Smooth muscle cell (in vitro differentiated cells): ENCODE data around the gene TMEM97. TPM values are rescaled to one million over a fixed set of nuclear protein-coding genes. Genes with fewer than 3 reads are reported as not detected.

Source experiments
- DNase-seq: peaks from one replicate; lab custom pipeline; 2025; ENCODE audit not compliant: unreplicated experiment; lab: John Stamatoyannopoulos, UW
- H2AFZ ChIP-seq: fragments of 200-600 bp; sonication (generic); 2 replicates; pipeline ENCODE4 v1.6.0; 2016; ENCODE audit warnings: antibody characterized with exemption, low read depth, mild to moderate bottlenecking
- H3F3A ChIP-seq: fragments of 200-600 bp; sonication (generic); 2 replicates; pipeline ENCODE4 v1.6.0; 2017; ENCODE audit warnings: antibody characterized with exemption, low read depth
- H3K27ac ChIP-seq: fragments of 200-600 bp; sonication (generic); 2 replicates; pipeline ENCODE4 v1.5.1; 2016; ENCODE audit warnings: low read depth, mild to moderate bottlenecking
- H3K27me3 ChIP-seq: fragments of 200-600 bp; sonication (generic); 2 replicates; pipeline ENCODE4 v1.6.1; 2016; ENCODE audit warnings: low read depth, mild to moderate bottlenecking
- H3K36me3 ChIP-seq: fragments of 200-600 bp; sonication (generic); 2 replicates; pipeline ENCODE4 v1.5.1; 2016; ENCODE audit warnings: low read depth
- H3K4me1 ChIP-seq: fragments of 200-600 bp; sonication (generic); 2 replicates; pipeline ENCODE4 v1.5.1; 2016; ENCODE audit warnings: low read depth
- H3K4me2 ChIP-seq: fragments of 200-600 bp; sonication (generic); 2 replicates; pipeline ENCODE4 v1.6.0; 2016; ENCODE audit warnings: mild to moderate bottlenecking
- H3K4me3 ChIP-seq: fragments of 200-600 bp; sonication (generic); 2 replicates; pipeline ENCODE4 v1.5.1; 2016; ENCODE audit warnings: mild to moderate bottlenecking
- H3K79me2 ChIP-seq: fragments of 200-600 bp; sonication (generic); 2 replicates; pipeline ENCODE4 v1.6.0; 2016; ENCODE audit warnings: low read depth, mild to moderate bottlenecking
- H3K9ac ChIP-seq: fragments of 200-600 bp; sonication (generic); 2 replicates; pipeline ENCODE4 v1.6.0; 2016; ENCODE audit warnings: low read depth
- H3K9me3 ChIP-seq: fragments of 200-600 bp; sonication (generic); replicated peaks from 2 replicates; pipeline ENCODE4 v1.5.1; 2016; ENCODE audit warnings: low read depth
- H4K20me1 ChIP-seq: fragments of 200-600 bp; sonication (generic); 2 replicates; pipeline ENCODE4 v1.6.0; 2016; ENCODE audit warnings: low read depth
- WGBS: methylation state at CpG from one replicate; pipeline ENCODE4 v1.1.7; 2016; ENCODE audit warnings: low lambda C conversion rate; 5-methylcytosine and 5-hydroxymethylcytosine counted together
- polyA plus RNA-seq: library from polyadenylated mRNA; unstranded; fragments of >200 nt; fragmentation: Nextera tagmentation; extraction: Ambion mirVana; gene quantifications from 2 replicates; pipeline ENCODE4 v1.2.1, GENCODE V29; 2016
- total RNA-seq: library from RNA; depleted of rRNA; stranded (reverse); fragments of >200 nt; gene quantifications from 2 replicates; pipeline ENCODE4 v1.2.3, GENCODE V29; 2014
- TF ChIP-seq, protein P1 (sequence below): fragments of 200-600 bp; sonication (generic); IDR thresholded peaks from 2 replicates; pipeline ENCODE4 v1.5.1; 2017; ENCODE audit warnings: borderline replicate concordance, mild to moderate bottlenecking, antibody characterized with exemption; ENCODE audit not compliant: insufficient read depth, poor library complexity, severe bottlenecking

Gene TMEM97
- total and polyA plus RNA-seq, 2 experiments from 2014 or later = 12.1 to 17.2 TPM

- Histone ChIP-seq H3K27me3 (no peaks in the 10 kb centered on the region), H3K79me2 (no peaks in the 10 kb centered on the region), H3K9ac (no peak overlapping the region), H3K9me3 (no peaks in the 10 kb centered on the region), H3K4me3 (no peak overlapping the region), H4K20me1 (no peaks in the 10 kb centered on the region), H3K4me2 (no peak overlapping the region), H2AFZ (no peak overlapping the region), H3K27ac (no peak overlapping the region), H3F3A (no peaks in the 10 kb centered on the region), H3K36me3 (no peaks in the 10 kb centered on the region), H3K4me1 (no peaks in the 10 kb centered on the region)
- no peak for DNase-seq
- WGBS = 97% methylated on average over 6 of the region's 6 CpGs
- TF ChIP-seq, protein P1, sequence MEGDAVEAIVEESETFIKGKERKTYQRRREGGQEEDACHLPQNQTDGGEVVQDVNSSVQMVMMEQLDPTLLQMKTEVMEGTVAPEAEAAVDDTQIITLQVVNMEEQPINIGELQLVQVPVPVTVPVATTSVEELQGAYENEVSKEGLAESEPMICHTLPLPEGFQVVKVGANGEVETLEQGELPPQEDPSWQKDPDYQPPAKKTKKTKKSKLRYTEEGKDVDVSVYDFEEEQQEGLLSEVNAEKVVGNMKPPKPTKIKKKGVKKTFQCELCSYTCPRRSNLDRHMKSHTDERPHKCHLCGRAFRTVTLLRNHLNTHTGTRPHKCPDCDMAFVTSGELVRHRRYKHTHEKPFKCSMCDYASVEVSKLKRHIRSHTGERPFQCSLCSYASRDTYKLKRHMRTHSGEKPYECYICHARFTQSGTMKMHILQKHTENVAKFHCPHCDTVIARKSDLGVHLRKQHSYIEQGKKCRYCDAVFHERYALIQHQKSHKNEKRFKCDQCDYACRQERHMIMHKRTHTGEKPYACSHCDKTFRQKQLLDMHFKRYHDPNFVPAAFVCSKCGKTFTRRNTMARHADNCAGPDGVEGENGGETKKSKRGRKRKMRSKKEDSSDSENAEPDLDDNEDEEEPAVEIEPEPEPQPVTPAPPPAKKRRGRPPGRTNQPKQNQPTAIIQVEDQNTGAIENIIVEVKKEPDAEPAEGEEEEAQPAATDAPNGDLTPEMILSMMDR = no peak
Observed at GRCh38 chr17:28293994-28294393, 25.0 kb upstream of the TMEM97 start.

DNA sequence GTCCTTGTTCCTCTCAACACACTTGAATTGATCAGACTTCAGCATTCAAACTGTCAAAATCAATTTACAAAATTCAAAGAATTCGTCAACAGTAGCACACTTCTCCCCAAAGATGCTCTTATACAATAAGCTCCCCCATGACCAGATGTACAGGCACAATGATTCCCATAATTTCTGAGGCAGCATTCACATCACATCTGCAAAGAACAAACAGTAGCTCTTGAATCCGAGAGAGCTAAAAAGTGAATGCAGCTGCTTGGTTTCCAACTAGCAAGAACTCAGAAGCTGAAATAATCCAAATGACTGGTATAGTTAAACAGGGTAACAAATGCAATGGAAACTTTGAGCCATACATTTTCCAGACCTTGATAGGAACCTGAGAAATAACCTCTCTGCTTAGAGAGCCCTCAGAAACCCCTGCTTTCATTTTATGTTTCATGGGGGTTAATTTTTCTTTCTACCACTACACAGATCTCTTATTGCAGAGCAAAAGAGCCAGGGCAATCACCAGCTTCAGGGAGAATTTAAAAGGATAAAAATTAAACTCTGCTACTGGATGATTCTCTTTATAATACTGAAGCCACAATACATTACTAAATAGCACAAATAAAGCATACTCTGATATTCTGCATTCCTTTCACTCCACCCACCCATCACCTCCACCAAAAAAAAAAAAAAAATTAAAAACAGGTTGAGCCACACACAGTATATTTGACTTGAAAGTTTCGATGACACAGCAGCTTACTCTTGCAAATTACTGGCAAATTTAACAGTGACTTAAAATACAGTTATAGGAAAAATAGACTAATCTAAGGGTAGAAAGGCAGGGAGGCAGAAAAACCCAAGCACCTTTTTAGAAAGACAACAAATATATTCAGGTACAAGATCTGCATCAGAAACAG is 23.1 kb upstream of the TMEM97 start:
- Histone ChIP-seq H4K20me1 (no peaks in the 10 kb centered on the region), H3K27me3 (no peaks in the 10 kb centered on the region), H3K4me1 (no peaks in the 10 kb centered on the region), H3K4me3 (no peak overlapping the region), H3K79me2 (no peaks in the 10 kb centered on the region), H3K27ac (no peak overlapping the region), H3F3A (no peaks in the 10 kb centered on the region), H3K36me3 (no peaks in the 10 kb centered on the region), H2AFZ (no peak overlapping the region), H3K9ac (no peak overlapping the region), H3K4me2 (no peak overlapping the region), H3K9me3 (no peaks in the 10 kb centered on the region)
- TF ChIP-seq, protein P1 = no peak
- DNase-seq = no peak
- 78% methylated on average over 3 of the region's 3 CpGs for whole genome bisulfite sequencing

DNA sequence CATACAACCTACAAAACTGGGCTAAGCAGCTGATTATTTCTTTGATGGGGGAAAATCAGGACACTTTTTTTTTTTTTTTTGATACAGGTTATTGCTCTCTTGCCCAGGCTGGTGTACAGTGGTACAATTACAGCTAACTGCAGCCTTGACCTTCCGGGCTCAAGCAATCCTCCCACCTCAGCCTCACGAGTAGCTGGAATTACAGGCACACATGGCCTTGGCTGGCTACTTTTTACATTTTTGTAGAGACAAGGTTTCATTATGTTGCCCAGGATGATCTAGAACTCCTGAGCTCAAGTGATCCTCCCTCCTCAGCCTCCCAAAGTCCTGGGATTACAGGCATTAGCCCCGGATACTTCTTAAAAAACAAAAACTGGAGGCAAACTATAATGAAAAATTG is 20.6 kb upstream of the TMEM97 start:
- Histone ChIP-seq H3K4me1 (no peaks in the 10 kb centered on the region), H3K27ac (no peak overlapping the region), H3K4me3 (no peak overlapping the region), H3K36me3 (no peaks in the 10 kb centered on the region), H3K9ac (no peak overlapping the region), H3K79me2 (no peaks in the 10 kb centered on the region), H3K4me2 (no peak overlapping the region), H3K27me3 (no peaks in the 10 kb centered on the region), H3F3A (no peaks in the 10 kb centered on the region), H2AFZ (no peak overlapping the region), H4K20me1 (no peaks in the 10 kb centered on the region), H3K9me3 (no peaks in the 10 kb centered on the region)
- TF ChIP-seq, protein P1 = no peak
- 93% methylated on average over 3 of the region's 3 CpGs for WGBS
- no peak for DNase-seq

DNA sequence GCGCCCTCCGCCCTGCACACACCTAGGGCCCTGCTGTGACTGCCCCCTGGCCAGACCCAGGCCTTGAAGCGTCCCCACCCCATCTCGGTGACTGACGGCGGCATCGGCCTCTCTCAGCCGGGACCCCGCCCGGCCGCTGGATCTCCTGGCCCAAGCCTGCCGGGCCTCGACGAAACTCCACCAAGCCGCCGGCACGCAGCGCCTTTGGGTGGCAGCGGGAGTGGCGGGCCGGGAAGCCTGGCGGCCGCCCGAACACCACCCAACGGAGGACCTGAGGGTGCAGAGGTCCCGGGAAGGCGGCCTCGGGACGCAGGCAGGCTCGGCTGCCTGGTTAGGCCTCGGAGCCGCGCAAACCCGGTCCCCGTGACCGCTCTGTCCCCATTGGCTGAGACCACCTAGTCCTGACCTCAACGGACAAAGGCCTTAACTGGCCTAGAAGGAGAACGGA is 12.0 kb upstream of the TMEM97 start:
- H2AFZ ChIP-seq = no peak overlapping the region
- H3K9ac ChIP-seq = no peak overlapping the region
- 85% methylated on average over 36 of the region's 38 CpGs for WGBS

More for the DNA sequence above, 12.0 kb upstream of the TMEM97 start:
- no peaks in the 10 kb centered on the region for H3K9me3 ChIP-seq
- H3K36me3 ChIP-seq = no peaks in the 10 kb centered on the region
- H4K20me1 ChIP-seq = no peaks in the 10 kb centered on the region
- DNase-seq = no peak
- no peaks in the 10 kb centered on the region for H3K27me3 ChIP-seq
- H3K4me2 ChIP-seq = no peak overlapping the region
- TF ChIP-seq, protein P1 = no peak
- H3K4me1 ChIP-seq = no peaks in the 10 kb centered on the region
- H3F3A ChIP-seq = no peaks in the 10 kb centered on the region
- H3K27ac ChIP-seq = no peak overlapping the region
- no peak overlapping the region for H3K4me3 ChIP-seq
- no peaks in the 10 kb centered on the region for H3K79me2 ChIP-seq
